GM19240 (cell line): ENCODE measurements around the gene RADIL.
"Not testable (repeated sequence)": the region's sequence is repeated elsewhere in the genome, so short reads cannot be mapped to it uniquely, and the experiment has no call there.

Source experiments
- DNase-seq: peaks from one replicate; pipeline ENCODE4 v3.0.0; 2011; ENCODE audit warnings: low spot score; ENCODE audit not compliant: insufficient read length

RADIL gene

GRCh38 chr7:4809091-4809591, 74.4 kb downstream of the RADIL start:
- DNase-seq, result no peak

GRCh38 chr7:4808565-4808964, 75.0 kb downstream of the RADIL start:
- DNase-seq, result no peak

DNA sequence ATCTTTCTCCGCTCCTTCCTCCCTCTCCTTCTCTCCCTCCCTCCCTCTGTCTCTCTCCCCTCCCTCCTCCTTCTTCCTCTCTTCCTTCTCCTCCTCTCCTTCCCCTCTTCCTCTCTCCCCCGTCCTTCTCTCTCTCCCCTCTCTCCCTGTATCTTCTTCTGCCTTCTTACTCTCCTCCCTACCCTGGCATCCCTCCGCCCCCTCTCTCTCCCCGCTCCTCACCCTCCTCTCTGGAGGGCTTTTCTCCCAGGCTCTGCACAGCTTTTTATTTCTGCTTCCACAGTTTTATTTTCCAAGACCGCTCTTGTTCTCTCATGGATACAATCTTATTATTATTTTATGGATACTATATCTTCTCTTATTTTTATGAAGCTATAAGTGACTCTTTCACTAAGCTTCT, 75.5 kb downstream of the RADIL start:
- no peak for DNase-seq

GRCh38 chr7:4807598-4808016, 75.9 kb downstream of the RADIL start:
- no peak for DNase-seq

DNA sequence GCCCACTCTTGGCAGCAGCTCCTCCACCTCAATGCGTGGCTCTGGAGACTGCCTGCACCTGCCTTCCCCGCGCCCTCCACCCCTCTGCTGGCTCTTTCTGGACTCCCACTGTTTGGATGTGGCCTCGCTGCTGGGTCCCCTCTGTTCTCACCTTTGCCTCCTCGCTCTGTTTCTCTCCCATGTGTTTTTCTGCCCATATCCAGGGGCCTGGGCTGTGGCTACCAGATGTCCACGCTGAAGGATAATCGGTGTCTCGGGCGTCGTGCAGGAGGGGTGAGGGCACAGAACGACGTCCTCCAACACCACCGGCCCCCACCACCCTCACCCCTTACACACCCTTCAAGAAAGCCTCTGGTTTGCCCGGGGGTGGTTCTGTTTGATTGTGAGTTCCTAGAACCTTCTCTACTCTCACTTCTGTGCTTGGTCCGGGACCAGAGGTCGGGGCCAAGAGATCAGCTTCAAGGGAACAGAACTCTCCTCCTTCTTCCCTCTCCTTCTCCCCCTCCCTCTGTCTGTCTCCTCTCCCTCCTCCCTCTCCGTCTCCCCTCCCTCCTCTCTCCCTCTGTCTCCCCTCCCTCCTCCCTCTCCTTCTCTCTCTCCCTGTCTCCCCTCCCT, 76.4 kb downstream of the RADIL start:
- DNase-seq, result no peak

GRCh38 chr7:4805984-4806300, 77.6 kb downstream of the RADIL start:
- DNase-seq, result no peak

DNA sequence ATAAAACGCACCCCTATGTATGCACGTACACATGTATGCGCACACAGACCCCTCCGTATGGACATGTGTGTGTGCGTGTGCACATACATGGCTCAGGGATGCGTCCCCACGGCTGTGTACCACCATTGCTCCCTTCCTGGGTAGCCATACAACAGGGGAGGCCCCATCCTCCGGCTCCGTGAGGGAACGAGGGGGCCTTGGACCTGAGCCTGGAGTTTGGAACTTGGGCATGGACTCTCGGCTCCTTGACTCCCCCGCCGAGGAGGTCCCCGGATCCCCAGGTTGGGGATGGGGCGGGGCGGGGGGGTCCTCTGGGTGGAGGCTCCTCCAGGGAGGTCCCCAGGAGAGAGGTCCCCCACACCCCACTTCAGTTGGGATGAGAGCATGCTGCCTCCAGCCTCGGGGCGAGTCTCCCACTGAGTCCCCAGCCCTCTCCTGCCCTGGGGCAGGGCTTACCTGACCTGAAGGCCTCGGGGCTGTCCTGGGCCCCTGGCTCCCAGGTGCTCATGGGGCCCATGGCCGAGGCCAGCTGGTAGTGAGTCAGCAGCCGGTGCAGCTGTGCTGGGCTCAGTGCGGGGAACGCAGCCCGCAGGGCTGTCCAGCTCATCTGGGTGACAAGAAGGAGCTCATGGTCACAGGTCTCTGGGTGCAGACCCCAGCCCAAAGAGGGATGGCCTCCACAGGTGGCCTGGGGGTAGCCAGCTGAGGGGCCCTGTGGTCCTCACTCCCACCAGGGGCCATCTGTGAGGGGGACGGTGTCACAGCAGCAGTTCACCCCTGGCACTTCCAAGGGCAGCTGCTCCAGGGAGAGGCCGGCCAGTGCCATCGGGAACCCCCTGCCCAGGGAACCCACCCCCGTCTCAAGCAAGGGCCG, 78.2 kb downstream of the RADIL start:
- no peak for DNase-seq

GRCh38 chr7:4803397-4804241, 79.9 kb downstream of the RADIL start:
- DNase-seq, result no peak

- DNase-seq, result not testable (repeated sequence)
Measured at GRCh38 chr7:4802577-4802976, 80.9 kb downstream of the RADIL start.

GRCh38 chr7:4801839-4802231, 81.7 kb downstream of the RADIL start:
- DNase-seq, result no peak

DNA sequence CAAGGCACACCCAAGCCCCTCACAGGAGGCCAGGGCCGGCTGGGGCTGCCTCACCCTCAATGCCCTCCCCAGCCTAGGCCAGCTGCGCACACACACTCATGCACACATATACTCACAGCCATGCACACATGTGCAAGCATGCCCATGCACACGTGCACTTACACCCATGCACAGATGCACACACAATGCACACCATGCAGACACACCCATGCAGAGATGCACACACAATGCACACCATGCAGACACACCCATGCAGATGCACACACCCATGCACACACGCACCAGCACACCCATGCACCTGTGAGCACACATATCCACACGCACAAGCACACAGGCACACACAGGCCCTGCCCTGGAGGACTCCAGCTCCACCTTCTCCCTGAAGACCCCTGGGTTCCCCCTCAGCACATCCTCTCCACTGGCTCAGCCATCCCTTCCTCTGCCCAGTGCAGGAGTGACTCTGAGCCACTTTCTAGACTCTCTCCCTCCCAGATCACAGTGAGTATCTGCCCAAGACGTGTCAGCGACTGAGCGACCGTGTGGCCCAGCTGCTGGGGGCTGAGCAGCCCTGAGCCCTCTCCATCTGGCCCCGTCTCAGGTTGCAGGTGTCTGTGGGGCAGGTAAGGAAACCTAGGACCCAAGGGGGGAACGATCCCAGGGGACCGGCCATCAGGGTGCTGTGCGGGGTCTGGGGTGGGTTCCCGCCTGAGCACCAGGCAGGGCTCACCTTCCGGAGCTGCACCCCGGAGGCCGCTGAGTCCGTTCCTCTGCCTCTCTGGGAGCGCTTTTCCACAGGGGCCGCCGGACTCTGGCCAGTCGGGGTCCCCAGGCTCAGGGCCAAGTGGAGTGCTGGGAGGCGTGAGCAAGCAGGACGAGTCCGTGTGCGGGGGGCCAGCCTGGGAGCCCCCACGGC, 82.3 kb downstream of the RADIL start:
- no peak for DNase-seq

- DNase-seq, result no peak
Measured at GRCh38 chr7:4800487-4800886, 83.0 kb downstream of the RADIL start.

DNA sequence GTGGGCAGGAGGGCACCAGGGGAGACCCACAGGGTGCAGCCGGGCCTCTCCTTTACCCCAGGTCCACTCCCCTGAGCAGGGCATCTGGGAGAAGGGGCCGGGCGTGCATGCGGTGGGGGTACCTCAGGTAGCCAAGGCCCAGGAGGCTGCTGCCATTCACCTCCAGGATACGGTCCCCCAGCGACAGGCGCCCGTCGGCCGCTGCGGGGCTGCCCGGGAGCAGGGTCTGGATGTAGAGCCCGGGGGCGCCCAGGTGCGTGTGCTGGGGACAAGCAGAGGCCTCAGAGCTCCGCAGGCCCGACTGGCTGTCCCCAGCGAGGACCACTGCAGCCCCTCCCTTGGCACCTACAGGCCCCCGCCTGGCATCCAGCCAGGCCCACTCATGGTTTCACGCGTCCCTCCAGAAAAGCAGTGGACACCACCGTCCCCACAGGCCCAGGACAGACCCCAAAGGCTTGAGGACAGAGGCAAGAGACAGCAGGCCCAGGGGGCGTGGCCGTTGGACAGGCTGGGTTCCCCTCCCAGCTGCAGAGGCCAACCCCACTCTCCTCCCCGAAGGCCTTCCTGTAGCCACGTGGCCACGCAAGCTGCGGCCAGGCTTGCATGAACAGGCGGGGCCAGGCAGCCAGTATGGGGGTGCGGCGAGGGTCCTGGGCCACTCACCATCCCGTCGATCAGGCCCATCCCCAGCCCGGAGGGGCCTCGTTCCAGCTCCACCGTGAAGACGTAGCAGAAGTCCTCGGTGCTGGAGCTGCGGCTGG, 83.8 kb downstream of the RADIL start:
- no peak for DNase-seq

DNA sequence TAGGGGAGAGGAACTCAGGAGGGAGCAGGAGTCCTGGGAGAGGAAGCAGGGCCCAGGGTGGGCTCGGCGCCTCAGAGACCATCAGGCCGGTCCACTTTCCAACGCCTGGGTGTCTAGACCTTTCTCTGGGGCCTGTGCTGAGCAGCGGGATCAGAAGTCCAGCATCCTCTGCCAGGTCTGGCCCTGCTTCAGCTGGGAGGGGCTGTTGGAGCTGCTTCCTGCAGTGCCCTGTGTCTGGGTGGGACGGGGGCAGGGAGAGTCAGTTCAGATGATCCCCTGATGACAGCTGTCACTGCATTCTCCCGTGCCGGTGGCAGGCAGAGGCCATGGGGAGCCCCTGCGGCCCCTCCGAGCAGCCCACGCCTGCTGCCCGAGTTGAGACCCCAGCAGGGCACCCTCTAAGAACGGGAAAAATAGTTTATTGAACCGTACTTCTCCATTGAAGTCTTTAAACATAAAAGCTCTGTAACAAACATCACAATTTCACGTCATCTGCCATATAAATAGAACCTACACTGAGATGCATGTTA, 84.7 kb downstream of the RADIL start:
- no peak for DNase-seq

DNA sequence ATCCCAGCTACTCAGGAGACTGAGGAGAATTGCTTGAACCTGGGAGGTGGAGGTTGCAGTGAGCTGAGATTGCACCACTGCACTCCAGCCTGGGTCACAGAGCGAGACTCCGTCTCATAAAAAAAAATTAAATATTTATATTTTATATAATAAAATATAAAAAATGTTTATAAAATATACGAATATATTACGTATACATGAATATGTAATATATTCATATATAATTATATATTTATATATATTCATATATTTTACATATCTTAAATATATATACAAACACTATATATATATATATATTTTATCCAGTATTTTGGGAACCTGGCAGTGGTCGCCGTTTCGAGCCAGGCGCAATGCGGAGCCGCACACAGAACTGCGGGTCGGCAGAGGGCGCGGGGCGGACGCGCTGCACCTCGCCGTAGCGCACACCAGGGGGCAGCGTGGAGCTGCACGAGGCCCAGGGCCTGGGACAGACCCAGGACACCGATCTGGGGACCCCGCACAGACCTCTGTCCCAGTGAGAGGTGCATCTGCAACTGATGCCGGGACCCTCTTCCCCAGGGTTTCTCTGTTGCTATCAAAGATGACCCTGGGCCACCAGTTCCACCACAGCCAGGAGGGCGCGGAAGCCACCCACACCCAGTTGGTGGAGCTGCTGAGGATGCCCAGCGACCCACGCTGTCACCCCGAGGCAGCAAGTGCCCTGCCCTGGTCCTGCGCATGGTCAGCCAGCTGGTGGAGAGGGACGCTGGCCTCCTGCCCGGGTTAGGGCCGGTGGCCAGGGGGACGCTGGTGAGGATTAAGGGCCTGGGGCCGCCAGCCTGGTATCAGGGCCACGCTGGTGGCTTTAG, 85.4 kb downstream of the RADIL start:
- peak; percentile 83 for DNase-seq

DNA sequence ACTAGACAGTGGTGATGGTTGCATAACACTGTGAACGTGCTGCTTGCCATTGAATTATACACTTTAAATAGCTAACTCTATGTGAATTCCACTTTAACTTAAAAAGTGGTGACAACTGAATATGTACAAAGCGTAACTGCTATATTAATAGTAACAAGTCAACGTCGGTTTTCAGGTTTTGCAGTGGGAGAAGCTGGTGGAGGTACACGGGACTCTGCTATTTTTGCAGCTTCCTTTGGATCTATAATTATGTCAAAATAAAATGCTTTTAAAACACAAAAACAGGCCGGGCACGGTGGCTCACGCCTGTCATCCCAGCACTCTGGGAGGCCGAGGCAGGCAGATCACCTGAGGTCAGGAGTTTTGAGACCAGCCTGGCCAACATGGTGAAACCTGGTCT, 87.1 kb downstream of the RADIL start:
- DNase-seq, result no peak

DNA sequence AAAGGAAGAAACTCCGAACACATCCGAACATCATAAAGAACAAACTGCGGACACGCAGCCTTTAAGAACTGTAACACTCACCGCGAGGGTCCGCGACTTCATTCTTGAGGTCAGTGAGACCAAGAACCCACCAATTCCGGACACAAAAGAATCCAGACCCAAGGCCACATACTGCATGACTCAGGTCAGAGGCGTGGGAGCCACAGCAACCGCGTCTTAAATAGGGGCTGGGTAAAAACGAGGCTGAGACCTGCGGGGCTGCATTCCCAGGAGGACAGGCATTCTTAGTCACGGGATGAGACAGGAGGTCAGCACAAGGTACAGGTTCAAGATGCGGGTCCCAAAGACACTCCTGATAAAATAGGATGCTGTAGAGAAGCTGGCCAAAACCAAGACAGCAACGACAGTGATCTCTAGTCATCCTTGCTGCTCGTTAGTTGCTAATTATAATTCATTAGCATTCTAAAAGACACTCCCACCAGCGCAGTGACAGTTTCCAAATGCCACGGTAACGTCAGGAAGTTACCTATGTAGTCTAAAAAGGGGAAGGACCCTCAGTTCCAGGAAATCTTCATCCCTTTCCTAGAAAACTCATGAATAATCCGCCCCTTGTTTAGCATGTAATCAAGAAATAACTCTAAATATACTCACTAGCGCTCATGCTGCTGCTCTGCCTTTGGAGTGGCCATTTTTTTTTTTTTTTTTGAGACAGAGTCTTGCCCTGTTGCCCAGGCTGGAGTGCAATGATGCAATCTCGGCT, 88.7 kb downstream of the RADIL start:
- DNase-seq, result no peak

DNA sequence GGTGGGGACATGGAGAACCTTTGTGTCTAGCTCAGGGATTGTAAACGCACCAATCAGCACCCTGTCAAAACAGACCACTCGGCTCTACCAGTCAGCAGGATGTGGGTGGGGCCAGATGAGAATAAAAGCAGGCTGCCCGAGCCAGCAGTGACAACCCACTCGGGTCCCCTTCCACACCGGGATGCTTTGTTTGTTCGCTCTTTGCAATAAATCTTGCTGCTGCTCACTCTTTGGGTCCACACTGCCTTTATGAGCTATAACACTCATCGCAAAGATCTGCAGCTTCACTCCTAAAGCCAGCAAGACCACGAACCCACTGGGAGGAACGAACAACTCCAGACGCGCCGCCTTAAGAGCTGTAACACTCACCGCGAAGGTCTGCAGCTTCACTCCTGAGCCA, 89.3 kb downstream of the RADIL start:
- DNase-seq, result not testable (repeated sequence)
